ENCODE measurements around the gene BMPER.

BMPER gene

DNA sequence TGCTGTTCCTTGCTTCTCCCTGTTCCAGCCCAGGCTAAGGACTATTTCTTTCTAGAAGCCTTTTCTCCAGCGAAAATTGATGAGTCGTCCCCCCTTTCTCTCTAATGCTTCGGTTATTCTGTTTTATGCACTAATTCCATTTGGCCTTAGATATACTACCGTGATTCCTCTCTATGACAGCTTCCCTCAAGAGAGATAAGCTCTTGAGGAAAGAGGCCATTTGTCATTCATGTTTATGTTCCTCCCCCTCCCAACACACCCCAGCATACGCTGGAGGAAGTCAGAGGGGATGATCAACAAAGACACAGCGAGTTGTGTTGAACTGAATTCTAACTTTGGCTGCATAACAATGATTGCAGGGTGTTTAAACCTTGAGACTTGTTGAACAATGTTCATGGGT, 198.8 kb downstream of the BMPER start:
- no peak for DNase-seq

DNA sequence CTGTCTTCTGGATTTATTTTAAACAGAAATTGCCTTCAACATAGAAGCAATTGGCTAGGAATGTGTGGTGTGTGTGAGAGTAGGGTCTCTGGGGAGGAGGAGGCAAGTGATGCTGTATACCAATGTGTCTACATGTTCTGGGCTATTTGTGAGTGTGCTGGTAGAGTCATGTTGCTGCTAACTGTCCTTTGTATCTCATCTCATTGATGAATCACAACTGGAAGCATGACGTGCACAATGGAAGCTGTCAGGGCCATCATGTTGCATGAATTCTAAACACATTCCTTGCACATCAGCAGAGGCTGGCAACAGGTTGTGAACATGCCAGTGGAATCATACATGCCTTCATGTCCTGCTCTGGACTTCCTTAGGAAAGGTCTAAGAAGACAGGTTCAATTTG, 199.7 kb downstream of the BMPER start:
- no peak for DNase-seq

DNA sequence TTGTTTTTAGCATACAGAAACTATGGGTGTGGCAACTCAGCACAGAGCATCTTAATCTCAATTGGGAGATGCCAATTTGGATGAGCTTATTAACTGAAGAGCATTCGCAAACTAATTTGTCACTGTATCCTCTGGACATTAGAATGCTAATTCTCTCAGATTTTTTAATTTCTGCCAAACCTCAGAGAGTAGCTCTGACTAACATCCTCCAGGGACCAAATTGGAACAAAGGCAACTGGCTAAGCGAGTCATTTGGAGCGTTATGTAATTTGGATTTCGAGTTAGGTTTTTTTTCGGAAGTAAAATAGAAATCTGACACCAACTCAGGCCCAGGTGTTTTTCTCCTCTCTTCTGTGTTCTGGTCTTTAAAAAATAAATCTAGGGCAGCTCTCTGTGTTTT, 201.9 kb downstream of the BMPER start:
- DNase-seq, result no peak

DNA sequence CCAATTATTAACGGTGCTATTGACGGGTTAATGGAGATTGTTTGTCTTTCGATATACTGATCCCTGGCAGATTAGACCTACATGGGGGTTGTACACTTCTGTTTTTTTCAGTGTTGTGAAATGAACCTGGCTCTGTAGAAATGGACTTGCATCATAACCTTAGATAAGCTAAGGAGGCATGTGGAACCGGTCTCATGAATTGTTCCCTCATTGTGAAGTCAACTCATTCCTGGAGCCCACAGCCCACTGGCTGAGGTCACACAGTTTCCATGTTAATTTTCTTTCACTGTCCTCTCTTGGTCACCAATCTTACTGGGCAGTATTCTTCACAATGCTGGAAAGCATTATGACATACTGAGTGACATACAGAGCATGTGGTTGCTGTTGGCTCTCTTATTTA, 202.8 kb downstream of the BMPER start:
- DNase-seq, result no peak

DNA sequence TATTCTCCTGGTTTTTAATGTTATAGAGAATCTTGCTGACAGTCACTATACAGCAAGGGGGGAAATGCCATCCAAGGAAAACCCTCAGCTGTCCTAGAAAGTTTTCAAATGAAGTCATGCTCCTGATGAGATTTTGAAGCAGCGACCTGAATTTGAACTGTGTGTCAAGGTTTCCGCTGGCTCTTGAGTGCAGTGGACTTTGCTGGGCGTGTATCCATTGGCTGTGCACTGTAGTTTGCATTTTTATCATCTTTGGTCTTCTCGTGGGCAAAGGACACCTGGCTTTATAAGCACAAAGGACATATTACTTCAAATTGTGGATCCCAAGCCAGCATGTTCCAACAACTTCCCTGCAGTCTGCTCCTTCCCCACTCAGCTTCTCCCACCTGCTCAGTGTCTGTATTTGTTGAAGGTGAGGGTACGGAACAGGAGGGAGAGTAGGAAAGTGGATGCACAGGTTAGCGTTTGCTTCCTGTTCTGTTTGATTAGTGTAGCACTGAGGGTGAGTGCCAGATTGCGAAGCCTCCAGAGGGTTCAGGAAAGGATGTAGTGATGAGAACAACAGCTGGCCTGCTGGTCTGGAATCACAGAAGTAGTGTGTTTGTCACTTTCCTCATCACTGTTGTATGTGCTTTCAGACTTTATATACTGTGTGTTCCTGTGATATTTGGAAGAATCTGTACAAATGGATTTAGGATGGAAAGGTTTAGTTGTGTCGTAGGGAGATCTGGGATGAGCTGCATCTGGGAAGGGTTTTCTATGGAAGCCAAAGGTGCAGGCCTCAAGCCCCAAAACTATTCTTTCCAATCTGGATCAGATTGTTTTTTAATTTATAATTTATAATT, 204.8 kb downstream of the BMPER start:
- no peak for DNase-seq

DNA sequence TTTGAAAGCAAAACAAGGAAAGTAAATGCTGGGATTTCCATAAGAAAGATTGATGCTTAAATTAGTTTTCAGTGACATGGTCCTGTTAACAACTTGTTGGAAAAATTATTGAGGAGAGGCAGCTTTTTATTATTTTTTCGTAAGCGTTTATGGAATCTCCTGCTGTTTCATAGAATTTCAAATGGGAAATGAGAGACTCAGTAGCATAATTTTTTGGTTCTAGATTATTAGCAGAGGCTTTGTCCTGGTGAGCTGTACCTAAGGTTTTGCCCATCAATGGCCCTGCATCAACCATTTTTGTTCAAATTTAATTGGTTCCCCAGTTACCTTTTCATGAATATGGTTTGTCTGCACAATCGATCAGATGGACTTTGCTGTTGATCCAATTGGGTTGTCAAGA, 205.7 kb downstream of the BMPER start:
- DNase-seq, result no peak

DNA sequence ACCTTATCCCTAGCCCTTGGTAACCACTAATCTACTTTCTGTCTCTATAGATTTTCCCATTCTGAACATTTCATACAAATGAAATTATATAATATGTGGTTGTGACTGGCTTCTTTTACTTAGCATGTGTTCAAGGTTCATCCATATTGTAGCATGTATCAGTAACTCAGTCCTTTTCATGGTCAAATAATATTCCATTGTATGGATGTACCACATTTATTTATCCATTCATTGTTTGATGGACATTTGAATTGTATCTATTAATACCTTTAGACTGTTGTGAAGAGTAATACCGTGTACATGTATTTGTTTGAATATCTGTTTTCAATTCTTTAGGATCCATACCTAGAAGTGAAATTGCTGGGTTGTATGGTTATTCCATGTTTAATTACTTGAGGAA, 210.2 kb downstream of the BMPER start:
- no peak for DNase-seq

DNA sequence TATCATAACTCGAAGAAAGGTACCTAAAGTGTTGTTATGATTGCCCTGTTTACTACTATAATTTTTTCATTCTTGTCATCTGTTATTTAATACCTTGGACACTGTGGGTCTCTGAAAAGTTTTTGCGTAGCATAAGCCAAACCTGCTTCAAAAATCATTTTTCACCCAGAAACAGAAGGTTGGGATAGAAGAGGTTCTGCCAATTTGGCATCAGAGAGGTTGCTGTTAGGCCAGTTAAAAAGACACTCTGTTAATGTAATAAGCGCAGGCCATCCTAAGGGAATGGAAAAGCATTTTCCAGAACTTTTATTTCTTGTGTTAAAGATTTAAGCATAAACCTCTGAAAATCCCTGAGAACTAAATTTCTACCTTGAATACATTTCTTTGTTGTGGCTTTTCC, 212.2 kb downstream of the BMPER start:
- no peak for DNase-seq

DNA sequence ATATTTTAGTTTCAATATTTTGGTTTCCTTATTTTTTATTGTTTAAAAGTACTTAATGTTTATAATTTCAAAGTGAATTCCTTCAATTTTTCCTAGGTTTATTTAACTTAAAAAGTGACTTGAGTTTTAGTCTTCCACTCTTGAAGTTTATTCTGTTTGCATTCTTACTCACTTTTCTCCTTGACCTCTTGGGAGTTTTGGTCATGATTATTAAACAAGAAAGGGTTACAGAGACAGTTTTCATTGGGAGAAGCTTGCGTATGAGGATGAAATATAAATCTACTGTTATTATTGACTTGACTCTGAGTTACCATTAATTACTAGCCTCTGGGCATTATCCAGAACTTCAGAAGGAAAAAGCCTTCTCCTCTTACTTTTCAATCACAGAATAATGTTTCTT, 216.0 kb downstream of the BMPER start:
- DNase-seq, result no peak

DNA sequence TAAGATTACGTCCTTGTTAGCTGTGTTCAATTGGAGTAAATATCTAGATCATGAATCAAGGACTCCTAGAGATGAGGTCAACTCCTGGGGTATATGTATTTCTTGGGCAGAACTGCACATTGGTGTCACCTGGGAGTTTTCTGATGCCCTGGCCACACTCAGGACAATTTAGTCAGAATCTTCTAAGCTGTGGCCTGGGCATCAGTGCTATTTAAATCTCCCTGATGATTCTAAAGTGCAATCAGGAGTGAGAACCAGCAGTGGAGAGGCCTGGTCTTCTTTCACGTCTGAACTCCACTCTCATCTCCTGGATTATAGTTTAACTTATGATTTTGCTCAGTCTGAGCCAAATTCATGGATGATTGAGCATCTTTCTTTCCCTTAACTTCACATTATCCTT, 218.0 kb downstream of the BMPER start:
- DNase-seq, result no peak

DNA sequence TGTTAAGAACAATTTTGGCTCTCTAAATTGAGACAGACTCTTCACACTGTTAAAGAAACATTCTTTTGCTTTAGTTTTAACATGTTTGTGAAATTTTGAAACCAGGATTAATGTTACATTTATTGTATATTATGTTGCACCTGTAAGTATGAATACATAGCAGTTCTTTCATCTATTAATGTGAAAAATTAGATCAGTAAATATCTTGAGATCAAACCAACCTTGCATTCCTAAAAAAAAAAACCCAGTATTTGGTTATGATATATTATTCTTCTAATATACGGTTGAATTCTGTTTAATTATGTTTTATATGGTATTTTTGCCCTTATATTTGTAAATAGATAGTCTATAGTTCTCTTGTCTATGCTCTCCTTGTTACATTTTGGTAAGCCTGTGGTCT, 219.4 kb downstream of the BMPER start:
- no peak for DNase-seq

DNA sequence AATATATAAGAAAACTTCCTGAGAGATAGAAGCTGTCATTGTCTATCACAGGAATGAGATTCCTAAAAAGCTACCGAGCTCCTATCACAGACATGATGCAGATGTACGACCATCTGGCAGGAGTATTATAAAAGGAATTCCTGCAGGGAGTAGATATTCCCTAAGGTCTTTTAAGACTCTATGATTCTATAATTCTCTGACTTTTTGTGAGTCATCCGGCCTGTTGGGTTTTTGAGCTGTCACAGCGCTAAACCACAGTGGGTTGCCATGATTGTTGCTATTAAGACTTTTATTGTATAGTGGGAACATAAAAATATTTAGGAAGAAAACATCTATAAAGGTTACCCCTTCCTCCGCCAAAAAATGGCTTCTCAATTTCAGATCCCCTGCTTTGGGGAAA, 223.4 kb downstream of the BMPER start:
- DNase-seq, result no peak

DNA sequence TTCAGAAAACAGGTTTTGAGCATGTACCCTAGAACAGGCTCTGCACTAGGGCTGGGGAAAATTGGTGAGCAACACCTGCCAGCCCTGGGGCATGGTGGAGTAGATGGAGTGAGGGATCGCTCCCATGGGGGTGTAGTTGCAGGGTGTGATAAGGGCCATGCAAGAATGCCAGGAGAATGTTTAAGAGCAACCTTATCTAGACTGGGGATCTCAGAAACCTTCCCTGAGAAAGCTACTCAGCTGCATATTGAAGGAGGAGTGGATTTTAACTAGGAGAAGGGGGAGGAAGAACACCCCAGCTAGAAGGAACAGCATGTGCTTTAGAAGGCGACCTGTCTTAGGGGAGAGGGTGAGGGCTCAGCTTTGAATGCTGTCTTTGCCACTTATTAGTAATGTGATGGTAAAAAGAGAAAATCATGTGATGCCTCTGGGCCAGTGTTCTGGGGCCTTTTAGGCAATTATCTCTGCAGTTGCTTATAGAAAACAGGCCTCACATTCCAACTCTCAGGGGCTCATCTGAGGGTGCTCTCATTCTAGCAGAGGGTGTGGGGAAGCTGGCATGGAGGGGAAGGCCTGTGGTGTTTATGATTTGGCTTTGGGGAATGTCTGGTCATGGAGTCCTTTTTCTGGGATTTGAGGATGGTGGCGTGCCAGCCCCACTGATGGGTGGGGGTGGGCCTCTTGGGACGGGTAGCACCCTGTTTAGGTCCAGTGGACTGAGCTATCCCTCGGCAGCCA, 225.4 kb downstream of the BMPER start:
- DNase-seq, result no peak

DNA sequence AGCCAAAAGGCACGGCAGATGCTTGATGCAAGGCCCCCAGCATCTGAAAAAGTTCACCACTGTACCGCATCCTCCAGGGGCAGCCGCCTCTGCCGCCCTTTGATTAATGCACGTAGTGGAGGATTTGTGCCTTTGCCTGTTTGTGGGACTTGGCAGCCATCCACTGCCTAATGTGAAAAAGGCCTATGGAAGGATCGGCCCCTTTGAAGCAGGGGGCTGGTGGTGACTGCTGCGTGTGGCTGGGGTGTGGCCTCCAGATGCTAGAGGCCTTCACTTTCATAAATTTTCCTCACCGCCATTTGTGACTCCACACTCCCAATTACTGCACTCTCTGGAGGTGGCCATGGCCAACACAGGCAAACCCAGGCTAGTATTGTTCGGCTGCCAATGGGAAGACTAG, 226.0 kb downstream of the BMPER start:
- DNase-seq, result no peak

DNA sequence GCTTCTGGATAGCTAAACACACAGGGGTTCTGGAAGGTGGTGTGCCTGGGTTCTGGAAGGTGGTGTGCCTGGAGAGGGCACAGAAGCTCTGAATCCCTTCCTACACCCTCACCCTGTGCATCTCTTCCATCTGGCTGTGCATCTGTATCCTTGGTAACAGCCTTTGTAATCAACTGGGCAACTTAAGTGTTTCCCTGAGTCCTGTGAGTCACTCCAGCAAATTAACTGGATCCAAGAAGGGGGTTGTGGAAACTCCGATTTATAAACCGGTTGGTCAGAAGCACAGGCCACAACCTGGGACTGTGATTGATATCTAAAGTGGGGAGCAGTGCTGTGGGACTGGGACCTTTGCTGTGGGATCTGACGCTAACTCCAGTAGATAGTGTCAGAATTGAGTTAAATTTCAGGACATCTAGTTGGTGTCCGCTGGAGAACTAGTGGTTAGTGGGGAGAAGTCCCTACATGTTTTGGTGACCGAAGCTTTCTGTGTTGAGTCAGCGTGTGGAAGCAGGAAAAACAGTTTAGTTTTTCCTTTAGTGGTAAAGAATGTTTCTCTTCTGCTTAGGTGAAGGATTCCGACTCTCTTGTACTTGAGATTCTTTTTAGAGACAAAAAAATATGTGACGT, 228.1 kb downstream of the BMPER start:
- no peak for DNase-seq

DNA sequence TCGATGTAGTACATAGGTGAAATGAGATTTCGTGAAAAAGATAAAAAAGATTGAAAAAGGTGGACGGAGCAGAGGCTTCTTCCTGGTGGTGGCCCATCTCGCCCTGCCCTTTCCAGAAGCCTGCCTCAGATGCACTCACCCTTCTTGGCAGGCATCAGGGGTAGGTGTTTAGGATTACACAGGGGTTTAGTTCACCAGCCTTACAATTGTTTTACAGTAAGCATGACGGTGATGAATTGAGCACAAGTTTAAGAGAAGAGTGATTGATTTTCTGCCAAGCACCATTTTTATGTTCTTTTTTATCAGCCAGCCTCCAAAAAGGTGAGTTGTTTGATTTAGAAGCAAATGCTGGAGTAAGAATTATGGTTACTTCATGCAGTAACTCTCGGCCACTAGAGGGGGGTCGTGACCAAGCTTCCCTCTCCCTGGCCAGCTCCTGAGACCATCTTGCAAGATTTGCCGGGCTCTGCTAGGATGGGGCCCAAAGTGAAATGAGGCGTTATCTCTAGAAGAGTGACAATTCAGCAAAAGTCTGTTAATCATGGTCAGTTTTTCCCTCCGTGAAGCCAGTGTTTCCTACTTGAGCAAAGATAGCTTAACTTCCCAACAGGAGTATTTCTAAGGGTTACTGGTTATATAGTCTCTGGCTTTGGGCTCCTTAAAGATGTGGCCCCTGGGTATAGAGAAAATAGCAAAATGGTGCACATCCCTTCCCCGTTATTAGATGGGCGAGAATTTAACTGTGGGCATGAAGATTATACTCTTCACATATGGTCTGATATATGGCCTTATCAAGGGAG, 228.8 kb downstream of the BMPER start:
- no peak for DNase-seq

DNA sequence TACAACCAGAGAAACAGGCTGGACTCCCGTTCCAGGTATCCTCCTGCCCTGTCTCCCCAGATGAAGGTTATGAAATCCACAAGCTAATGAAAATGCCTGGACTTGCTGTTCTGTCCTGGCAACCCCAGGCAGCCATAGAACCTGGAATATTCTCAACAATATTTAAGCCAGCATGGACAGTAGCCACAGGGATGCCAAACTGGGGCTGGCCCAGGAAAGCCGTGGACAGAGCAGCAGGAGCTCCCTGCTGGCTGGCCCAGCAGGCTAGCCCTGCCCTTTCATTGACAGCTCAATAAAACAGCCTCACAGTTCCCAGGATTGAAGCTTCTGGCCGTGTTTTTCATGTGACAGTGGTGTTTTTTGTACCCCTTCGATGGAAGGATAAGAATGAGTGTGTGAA, 230.6 kb downstream of the BMPER start:
- no peak for DNase-seq

DNA sequence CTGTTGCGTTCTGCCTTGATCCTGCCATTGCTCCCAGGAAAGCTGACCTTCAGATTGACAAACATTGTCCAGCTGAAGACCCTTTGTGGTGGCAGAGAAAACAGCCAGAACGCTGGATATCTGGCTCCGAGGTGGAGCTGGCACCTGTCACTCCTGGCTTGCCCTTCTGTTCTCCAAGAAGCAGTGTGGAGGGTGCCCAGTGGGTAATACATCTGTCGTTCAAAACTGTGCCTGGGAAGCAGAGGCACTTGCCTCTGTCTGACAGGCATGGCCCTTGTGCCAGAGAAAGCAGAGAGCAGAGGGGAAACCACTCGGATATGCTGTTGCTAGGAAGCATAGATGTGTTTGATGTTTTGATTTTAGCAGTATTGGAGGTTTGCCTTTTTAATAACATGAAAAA, 231.4 kb downstream of the BMPER start:
- no peak for DNase-seq

DNA sequence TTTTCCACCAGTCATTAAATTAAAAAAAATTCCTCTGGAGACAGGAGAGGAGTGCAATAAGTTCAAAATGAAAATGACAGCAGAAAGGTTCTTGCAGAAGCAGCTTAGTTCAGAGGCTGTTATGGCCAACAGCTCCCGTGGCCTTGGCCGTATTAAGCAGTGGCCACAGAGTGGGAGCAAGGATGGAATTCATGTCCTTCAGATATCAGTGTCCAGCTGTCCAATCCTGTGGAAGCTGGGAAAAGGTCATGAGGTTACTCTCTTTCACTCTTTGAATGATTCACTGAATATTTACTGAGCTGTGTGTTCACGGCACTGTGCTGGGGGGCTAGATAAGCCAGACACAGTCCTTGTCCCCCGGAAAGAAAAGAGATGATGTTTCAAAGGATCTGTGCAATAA, 231.8 kb downstream of the BMPER start:
- DNase-seq, result no peak

DNA sequence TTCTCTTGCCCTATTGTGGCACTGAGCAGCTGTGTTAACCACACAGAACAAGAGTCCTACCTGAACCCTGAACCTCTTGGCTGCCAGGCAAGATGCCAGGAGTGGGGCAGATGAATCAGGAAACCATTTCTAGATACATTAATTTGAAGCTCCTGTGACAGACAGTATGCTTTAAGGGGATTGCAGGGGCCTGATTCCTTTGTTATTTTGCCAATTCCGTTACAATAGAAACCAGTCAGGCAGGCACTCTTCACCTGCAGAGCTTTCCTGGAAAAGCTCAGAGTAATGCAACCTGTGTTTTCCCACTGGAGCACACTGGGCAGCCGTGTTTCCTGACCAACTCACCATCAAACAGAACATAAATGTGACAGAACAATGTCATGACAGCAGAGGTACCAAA, 233.1 kb downstream of the BMPER start:
- no peak for DNase-seq

DNA sequence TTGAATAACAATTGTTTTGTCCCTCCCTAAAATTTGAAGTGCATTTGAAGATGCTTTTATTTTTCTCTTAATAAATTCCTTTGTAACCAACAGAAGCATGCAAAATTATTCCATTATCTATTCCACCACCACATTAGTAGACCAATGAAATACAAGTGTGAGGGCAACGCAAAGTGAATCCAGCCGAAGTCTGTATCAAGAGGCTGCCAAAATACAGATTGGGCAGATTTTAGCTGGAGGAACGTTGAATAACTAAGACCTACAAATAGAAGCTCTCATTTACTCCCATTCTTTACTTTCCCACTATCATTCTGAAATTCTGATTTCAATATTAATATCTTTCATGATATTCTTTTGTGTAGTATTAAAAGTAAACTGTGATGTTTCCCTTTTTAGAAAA, 233.7 kb downstream of the BMPER start:
- no peak for DNase-seq

DNA sequence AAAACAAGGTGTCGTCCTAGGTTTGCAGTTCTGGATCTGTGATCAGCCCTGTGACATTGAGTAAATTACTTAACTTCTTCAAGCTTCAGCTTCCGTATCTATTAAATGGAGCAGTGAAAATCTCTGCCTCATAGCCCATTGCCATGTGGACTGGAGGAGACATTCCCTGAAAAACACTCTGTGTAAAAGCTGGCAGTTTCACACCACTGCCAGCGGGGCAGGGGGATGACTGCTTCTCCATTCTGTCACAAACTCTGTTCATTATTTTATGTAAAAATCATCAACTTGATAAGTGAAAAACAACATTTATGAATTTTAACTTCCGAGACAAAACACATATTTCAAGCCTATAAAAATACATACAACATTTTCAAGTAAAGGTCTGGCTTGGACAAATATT, 234.7 kb downstream of the BMPER start:
- no peak for DNase-seq

DNA sequence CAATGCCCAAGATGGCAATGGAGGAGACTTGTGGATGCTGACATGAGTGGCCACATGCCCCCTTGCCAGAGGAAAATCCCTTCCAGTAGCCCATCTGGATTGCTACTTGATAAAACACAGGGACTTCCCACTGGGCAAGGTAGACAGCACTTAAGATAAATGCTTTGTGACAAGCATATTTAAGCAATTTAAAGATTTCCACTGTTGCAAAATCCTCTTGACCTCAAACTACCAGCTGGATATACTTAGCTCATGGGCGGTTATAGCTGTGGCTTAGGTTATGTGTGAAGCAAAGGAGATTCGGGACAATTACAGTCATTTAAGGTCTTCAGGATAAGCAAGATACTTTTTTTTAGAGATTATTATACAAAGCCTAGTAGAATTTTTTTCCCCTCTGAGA, 238.1 kb downstream of the BMPER start:
- DNase-seq, result no peak

Measured in CD4-positive, alpha-beta T cell treated with Interleukin-1 beta for 1 hour (primary cell).